HPDE6-E6E7 (cell line): ENCODE measurements around the gene GET4.

ENCODE experiments used
- DNase-seq: peaks from one replicate; pipeline ENCODE4 v3.0.0; 2011; ENCODE audit warnings: missing footprints; ENCODE audit errors: extremely low spot score

The GET4 gene

DNA sequence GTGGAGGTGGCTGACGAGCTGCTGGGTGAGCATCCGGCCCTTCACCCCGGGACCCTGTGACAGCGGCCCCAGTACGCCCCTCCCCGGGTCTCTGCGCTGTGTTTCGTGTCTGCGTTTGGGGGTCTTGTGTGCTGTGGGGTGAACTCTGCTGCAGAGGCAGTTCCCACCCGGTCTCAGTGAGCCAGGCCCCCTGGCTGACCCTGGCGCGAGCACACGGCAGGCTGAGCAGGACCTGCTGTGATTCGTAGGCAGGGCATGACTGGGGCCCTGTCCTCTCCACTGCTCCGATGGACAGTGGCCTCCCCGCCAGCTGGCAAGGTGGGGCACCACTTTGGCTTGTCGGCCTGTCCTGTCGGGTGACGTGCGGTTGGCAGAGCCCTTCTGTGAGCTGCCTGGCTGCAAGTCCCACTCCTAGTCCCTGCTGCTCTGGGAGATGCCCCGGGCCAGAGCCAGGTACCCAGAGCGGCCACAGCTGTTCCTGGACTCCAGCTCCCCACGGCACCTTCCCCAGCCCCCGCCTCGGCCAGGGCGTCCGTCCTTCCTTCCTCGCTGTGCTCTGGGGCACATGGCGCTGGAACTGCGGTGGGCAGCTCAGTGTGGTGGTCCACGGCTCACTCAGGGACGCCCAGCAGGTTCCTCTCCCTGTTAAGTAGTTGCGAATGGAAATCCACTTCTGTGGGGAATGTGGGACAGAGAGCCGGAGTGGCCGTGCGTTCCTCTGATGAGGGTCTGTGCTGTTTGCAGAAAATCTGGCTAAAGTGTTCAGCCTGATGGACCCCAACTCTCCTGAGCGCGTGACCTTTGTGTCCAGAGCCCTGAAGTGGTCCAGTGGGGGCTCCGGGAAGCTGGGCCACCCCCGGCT, 10.5 kb downstream of the GET4 start:
- DNase-seq: no peak

- no peak for DNase-seq
Observed at GRCh38 chr7:887488-887820, 11.1 kb downstream of the GET4 start.

- no peak for DNase-seq
Observed at GRCh38 chr7:888081-889024, 12.0 kb downstream of the GET4 start.

DNA sequence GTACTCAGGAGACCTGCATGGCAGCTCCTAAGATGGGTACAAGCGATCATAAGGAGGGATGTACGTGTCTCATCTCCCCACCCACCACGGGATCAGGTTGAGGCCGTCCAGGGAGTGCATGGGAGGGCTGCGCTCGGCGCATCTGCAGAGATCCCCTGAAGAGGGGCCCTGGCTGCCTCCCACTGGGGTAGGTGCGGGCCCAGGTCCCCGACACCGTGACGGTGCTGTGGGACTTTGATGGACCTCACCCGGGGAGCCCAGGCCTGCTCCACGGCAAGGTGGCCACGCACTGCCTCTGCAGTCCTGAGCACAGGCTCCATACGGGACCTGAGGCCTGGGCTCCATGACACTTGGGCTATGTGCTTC, 12.7 kb downstream of the GET4 start:
- DNase-seq: no peak

- no peak for DNase-seq
Observed at GRCh38 chr7:889391-889790, 13.0 kb downstream of the GET4 start.

- no peak for DNase-seq
Observed at GRCh38 chr7:890868-891267, 14.5 kb downstream of the GET4 start.

GRCh38 chr7:891291-891690, 14.9 kb downstream of the GET4 start:
- DNase-seq: no peak

GRCh38 chr7:891805-892204, 15.5 kb downstream of the GET4 start:
- no peak for DNase-seq

GRCh38 chr7:892648-893593, 16.6 kb downstream of the GET4 start:
- no peak for DNase-seq

DNA sequence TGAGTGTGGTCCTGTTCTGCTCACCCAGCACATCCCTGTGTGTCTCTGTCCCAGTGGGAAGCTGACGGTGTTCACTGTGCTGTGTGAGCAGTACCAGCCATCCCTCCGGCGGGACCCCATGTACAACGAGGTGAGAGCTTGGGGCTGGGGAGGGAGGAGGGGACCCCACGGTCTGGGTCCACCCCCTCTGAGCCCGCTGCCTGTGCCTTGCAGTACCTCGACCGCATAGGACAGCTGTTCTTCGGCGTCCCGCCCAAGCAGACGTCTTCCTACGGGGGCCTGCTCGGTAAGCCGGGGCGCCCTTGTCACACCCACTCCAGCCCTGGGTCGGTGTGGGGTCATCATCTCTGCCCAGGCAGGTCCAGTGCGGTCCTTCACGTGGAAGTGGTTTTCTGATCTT, 17.3 kb downstream of the GET4 start:
- DNase-seq: no peak

GRCh38 chr7:894164-894867, 18.0 kb downstream of the GET4 start:
- no peak for DNase-seq

DNA sequence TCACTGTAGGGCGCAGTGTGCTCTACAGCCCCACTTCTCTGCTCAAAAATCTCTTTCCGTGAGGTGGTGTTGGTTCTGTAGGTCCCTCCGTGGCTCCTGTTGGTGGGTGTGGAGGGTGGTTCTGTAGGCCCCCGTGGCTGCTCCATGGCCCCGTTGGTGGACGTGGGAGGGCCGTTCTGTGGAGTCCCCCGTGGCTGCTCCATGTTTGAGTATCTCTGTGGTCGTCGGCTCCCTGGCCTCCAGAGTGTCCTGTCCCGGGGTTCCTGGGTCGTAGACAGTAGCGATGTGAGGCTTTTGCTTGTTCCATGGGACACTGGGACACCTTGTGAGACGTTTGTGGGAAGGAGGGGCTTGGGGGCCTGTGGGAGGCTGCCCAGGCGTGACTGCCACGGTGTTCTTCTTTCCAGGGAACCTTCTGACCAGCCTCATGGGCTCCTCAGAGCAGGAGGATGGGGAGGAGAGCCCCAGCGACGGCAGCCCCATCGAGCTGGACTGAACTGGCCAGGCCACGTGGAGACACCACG, 18.6 kb downstream of the GET4 start:
- DNase-seq: no peak

- no peak for DNase-seq
Observed at GRCh38 chr7:895451-896052, 19.2 kb downstream of the GET4 start.

DNA sequence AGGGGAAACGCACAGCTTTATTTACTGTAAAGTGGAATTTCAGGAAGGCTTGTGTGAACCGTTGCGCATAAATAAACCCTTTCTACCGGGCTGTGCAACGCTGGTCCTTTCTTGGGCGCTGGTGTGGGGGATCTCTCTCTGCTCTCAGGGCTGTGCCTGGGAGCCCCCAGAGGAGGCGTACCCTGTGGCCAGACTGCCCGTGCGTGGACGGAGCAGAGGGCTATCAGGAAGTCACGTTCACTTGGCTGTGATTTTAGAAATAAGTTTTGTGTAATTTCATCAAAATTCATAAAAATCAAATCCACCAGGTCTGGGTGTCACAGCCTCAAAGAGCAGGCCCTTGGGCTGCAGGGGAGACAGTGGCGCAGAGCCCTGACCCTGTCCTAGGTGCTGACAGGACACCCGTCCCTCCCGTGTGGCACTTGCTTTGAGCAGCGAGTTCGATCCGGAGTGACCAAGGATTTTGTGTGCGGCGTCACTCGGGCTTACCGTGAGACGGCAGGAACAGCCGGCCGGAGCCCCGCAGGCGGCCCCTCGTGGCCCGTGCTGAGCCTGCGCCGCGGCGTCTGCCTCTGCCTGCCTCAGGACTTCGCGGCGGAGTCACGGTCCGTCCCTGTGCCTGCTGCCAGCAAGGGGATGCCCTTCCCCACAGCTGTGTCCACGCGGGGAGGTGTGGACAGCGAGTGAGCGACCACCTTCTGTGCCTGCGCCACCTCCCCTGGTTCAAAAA, 20.2 kb downstream of the GET4 start:
- DNase-seq: no peak

DNA sequence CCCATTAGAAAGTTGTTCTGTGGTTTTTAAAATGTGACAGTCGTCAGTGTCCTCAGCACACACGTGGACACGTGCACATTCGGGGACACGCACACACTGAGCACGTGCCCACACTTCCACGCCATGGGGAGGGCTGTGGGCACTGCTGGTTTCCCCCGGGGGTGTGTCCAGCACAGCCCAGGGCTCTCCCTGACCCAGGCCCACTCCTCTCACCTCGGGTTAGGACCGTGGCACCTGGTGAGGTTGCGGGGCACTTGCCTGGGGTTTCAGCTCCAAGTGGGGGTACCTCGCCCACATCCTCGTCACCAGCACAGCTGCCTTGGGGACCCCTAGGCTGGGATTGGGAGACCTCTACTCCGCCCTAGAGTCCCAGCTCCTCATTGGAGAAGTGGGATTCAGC, 20.7 kb downstream of the GET4 start:
- no peak for DNase-seq

GRCh38 chr7:897771-898376, 21.5 kb downstream of the GET4 start:
- no peak for DNase-seq

- DNase-seq: no peak
Observed at GRCh38 chr7:898460-898854, 22.1 kb downstream of the GET4 start.

DNA sequence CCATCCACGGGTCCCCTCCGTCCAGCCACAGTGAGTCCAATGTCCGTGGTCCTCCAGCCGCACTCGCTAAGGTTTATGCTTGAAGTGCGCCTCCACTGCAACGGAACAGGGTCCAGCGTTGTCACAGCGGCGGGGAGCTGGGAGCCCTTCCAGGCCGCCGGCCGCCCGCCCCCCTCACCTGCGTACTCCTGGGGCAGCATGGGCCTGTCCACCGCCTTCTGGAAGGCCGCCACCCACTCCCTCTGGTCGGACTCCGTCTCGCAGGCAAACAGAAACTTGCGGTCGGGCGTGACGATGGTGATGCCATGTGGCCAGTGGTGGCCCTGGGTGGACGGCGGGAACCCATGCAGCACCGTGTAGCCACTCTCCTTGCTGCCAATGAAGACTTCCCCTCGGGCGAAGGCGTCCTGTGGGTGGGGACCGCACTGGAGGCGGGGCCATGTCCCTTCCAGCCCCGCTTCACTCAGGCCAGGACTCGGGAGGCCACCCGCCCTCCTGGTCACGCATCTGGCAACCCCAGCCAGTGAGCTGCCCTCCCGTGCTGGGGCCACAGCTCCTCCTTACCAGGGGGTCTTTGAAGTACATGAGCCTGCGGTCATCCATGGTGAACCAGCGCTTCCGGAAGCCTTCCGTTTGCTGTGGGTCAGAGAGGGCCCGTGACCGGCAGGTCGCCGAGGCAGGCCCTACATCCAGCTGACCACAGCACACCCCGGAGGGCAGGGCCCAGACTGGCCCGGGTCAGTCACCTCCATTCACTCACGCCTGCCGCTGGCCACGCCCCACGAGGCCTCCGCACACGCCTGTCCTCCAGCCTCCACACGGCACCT, 22.7 kb downstream of the GET4 start:
- no peak for DNase-seq

GRCh38 chr7:899806-900205, 23.5 kb downstream of the GET4 start:
- no peak for DNase-seq
